22Rv1 (cell line): Measurements from ENCODE around the gene CUL4A.

Source experiments
- H3K27ac ChIP-seq: fragments of 450-650 bp; 2 replicates; pipeline ENCODE4 v1.5.1; 2017
- ZFX ChIP-seq: fragments of 450-650 bp; IDR thresholded peaks from 2 replicates; pipeline ENCODE4 v1.6.1; 2017; ENCODE audit warnings: antibody characterized with exemption, borderline replicate concordance
- TF ChIP-seq, protein P1 (sequence below): fragments of 450-650 bp; IDR thresholded peaks from 2 replicates; pipeline ENCODE4 v1.5.1; 2017; ENCODE audit warnings: mild to moderate bottlenecking

Gene CUL4A

DNA sequence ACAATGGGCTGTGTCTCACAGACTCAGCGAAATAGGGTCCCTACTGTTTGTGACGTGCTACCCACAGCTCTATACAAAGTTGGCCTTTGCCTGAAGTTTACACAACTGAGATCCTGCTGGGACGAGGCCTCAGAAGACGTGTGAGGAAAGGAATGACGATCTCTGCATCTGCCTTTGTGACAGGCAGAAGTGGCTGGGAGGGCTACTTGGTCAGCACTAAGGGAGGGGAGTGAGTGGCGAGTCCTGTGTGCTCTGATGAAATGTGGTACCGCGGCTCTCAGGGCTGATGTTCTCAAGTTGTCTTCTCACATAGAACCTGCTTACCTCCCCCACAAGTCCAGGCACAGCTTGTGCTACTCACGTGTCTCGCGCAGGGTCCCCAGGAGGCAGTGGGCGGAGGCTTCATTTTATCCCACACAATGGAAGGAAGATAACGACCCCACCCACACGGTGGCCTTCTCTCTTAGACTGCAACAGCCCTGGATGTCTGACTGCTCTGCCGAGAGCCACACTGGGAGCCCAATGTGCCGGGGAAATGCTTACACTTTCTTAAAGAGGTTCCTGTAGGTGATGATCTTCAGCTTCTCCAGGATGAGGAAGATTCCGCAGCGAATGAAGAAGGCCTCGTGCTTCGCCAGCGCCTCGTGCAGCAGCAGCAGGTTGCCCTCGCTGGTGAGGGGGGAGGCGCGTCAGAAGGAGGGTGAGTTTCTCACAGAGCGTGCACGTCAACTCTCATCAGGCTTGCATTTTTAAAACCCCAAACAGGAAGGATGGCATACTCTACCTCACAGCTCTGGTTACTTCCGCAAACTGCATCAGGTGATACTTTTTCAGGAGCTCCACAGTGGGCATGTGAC, 29.8 kb upstream of the CUL4A start:
- H3K27ac ChIP-seq = no peak overlapping the region
- TF ChIP-seq ZFX = no peak
- TF ChIP-seq, protein P1, sequence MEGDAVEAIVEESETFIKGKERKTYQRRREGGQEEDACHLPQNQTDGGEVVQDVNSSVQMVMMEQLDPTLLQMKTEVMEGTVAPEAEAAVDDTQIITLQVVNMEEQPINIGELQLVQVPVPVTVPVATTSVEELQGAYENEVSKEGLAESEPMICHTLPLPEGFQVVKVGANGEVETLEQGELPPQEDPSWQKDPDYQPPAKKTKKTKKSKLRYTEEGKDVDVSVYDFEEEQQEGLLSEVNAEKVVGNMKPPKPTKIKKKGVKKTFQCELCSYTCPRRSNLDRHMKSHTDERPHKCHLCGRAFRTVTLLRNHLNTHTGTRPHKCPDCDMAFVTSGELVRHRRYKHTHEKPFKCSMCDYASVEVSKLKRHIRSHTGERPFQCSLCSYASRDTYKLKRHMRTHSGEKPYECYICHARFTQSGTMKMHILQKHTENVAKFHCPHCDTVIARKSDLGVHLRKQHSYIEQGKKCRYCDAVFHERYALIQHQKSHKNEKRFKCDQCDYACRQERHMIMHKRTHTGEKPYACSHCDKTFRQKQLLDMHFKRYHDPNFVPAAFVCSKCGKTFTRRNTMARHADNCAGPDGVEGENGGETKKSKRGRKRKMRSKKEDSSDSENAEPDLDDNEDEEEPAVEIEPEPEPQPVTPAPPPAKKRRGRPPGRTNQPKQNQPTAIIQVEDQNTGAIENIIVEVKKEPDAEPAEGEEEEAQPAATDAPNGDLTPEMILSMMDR = no peak

DNA sequence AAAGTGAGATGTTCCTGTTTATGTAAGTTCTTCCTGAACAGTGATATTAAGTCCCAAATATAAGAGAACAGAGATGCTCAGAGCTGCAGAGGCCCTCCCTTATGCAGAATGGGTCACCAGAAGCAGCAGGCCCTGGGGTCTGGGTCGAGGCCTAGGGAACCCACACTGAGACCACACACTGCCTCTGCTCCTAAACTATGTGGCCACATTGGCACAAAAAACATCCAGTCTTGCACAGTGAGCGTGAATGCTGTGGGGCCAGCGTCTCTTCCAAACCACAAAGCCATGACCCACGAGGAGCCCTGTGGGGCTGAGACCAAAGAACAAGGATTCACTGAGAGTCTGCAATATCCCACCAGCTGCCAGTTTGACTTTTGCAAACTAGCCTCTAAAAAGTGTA, 27.4 kb upstream of the CUL4A start:
- TF ChIP-seq ZFX = no peak
- TF ChIP-seq, protein P1 = no peak
- H3K27ac ChIP-seq = no peak overlapping the region

DNA sequence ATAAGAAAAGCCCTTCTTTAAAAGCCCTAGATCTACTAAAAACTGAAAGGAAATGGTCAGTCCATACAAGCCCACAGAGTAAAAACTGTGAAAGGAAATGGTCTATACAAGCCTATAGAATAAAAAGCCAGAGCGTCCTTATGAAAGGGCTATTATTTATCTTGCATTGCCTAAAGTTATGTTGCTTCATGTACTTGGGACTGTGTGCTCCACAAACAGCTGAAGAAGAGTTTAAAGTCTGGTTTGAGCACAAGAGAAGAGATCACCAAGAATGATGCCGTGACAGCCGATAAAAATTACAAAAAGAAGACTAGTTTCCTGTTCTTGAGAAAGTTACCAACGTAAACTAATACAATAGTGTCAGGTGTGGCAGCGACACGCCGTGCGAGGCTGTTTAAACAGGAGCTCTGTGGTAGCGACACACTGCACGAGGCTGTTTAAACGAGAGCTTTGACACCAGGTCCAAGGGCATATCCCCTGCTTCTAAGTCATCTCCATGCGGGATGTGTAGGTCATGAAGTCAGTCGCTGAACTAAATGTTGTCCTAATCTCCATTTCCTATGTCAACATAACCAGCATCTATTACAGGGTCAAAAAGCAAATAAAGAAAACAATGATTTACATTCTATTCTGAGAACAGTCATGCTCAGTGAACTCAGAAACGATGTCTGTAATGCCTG, 25.8 kb upstream of the CUL4A start:
- TF ChIP-seq, protein P1 = no peak
- TF ChIP-seq ZFX = no peak
- no peak overlapping the region for H3K27ac ChIP-seq

DNA sequence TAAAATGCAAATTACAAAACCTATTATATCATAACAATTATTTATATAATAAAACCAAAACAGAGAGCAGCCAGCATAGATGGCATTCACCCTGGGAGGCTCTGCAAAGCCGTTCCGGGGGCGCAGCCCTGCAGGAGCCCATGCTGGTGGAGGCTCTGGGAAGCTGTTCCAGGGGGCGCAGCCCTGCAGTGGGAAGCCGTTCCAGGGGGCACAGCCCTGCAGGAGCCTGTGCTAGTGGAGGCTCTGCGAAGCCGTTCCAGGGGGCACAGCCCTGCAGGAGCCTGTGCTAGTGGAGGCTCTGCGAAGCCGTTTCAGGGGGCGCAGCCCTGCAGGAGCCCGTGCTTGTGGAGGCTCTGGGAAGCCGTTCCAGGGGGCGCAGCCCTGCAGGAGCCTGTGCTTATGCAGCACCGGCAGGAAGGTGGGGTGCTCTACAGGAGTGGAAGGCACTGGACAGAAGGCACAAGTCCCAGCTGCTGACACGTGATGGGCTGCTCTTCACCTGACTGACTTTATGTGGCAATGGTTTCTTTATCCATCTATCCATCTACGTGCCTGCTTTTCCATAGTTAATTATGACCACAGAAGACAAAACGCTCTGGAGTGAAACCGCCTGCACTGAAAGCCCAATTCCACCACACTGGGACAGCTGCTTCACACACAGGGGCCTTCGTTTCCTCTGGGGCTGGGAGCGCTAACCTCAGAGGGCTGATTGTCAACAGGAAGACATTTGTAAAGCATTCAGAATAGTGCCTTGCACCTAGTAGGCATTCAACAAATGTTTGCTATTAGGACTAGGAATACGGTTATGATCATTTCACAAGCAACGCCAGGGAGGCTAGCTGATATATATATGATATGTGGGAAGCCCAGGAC, 24.6 kb upstream of the CUL4A start:
- no peak for TF ChIP-seq ZFX
- TF ChIP-seq, protein P1 = no peak
- no peak overlapping the region for H3K27ac ChIP-seq

DNA sequence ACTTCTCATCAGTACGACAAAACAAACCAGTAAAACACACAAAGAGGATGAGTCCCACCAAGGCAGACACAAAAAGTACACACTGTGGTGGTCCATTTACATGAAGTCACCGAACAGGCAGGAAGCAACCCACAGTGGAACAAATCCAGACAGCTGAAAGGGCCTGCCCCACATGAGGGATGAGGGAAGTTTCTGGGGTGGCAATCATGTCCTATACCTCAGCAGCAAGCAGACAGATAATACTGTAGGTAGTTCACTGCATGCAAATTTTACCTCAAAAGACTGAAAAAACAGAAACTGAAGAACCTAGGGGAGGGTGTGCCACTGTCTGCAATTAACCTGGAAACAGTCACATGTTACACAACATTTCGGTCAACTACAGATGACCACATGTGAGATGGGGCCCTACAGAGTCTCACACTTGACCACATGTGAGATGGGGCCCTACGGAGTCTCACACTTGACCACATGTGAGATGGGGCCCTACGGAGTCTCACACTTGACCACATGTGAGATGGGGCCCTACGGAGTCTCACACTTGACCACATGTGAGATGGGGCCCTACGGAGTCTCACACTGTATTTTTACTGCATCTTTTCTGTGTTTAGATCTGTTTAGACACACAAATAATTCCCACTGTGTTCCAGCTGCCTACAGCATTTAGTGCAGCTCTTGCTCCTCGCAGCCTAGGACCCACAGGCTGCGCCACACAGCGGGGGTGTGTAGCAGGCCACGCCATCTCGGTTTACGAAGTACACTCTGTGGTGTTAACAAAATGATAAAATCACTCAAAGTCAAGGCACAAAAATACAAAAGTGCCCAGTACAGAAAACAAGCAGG, 23.1 kb upstream of the CUL4A start:
- no peak overlapping the region for H3K27ac ChIP-seq
- TF ChIP-seq, protein P1 = no peak
- TF ChIP-seq ZFX = no peak

DNA sequence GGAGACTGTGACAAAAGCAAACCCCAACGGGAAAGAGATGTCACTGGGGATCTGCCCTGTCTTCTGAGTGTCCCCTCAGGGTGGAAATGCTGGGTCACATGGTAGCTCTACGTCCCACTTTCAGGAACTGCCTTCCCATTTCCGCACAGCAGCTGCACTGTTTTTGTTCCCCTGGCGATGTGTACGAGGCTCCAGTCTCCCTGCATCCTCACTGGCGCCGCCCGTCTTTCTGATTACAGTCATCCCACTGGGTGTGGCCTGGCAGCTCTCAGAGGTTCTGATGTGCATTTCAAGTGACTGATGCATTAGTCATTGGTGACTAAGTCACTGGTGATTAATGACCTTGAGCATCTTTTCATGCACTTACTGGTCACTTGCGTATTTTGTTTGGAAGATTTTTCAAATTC, 22.1 kb upstream of the CUL4A start:
- 0 out of 2 replicates have a peak overlapping the region, but pooled peaks have one; percentile 38 for H3K27ac ChIP-seq
- TF ChIP-seq ZFX = no peak
- TF ChIP-seq, protein P1 = no peak
